SK-N-SH (cell line): ENCODE results near the gene ZNF605.

Experiments
- CTCF ChIP-seq: fragments of 200-600 bp; sonication (generic); IDR thresholded peaks from 2 replicates; pipeline ENCODE4 v1.6.1; 2017; ENCODE audit warnings: antibody characterized with exemption, mild to moderate bottlenecking, moderate library complexity
- EP300 ChIP-seq, 2 experiments: IDR thresholded peaks; 2 replicates each; pipeline versions ENCODE4 v1.4.0 to v1.6.1; 2012; ENCODE audit warnings: borderline replicate concordance in 1 of 2, low read depth in 1 of 2, low read length in 1 of 2
- FOXM1 ChIP-seq: IDR thresholded peaks from 2 replicates; pipeline ENCODE4 v1.4.0; 2012; ENCODE audit warnings: low read depth, mild to moderate bottlenecking
- NFIC ChIP-seq: IDR thresholded peaks from 2 replicates; pipeline ENCODE4 v1.4.0; 2012; ENCODE audit warnings: borderline replicate concordance
- POLR2AphosphoS5 ChIP-seq: IDR thresholded peaks from 2 replicates; pipeline ENCODE4 v1.6.1; 2012; ENCODE audit warnings: low read depth, low read length
- REST ChIP-seq: IDR thresholded peaks from 2 replicates; pipeline ENCODE4 v1.6.1; 2012; ENCODE audit warnings: mild to moderate bottlenecking, low read depth, low read length, moderate library complexity
- SIN3A ChIP-seq: IDR thresholded peaks from 2 replicates; pipeline ENCODE4 v1.6.1; 2012; ENCODE audit warnings: low read depth, mild to moderate bottlenecking, low read length, moderate library complexity, borderline replicate concordance
- ZBTB33 ChIP-seq: IDR thresholded peaks from 2 replicates; pipeline ENCODE4 v1.4.0; 2012; ENCODE audit warnings: low read depth, borderline replicate concordance

GRCh38 chr12:132899033-132899432 is 57.1 kb downstream of the ZNF605 start:
- TF ChIP-seq CTCF = no peak
- TF ChIP-seq NFIC = no peak
- no peak for TF ChIP-seq REST
- no peak for TF ChIP-seq SIN3A
- no peak for TF ChIP-seq EP300 (IDR thresholded peaks at IDR 0.05; ENCODE audit: borderline replicate concordance in 1 of 2, low read depth in 1 of 2, low read length in 1 of 2)
- no peak for TF ChIP-seq ZBTB33
- no peak for TF ChIP-seq FOXM1
- TF ChIP-seq POLR2AphosphoS5 = no peak
